Astrocyte of the hippocampus (primary cell): ENCODE results near the gene POLE.
"Not testable (repeated sequence)": the region's sequence is repeated elsewhere in the genome, so short reads cannot be mapped to it uniquely, and the experiment has no call there.

Experiments
- DNase-seq: peaks from one replicate; pipeline ENCODE4 v3.0.0; 2011; ENCODE audit warnings: low read depth, low spot score

The POLE gene

GRCh38 chr12:132719141-132719953, 32.2 kb upstream of the POLE start:
- DNase-seq: no peak

- DNase-seq: no peak
Observed at GRCh38 chr12:132718644-132719043, 31.5 kb upstream of the POLE start.

- no peak for DNase-seq
Observed at GRCh38 chr12:132717531-132718387, 30.6 kb upstream of the POLE start.

GRCh38 chr12:132717011-132717410, 29.9 kb upstream of the POLE start:
- no peak for DNase-seq

- no peak for DNase-seq
Observed at GRCh38 chr12:132716356-132716755, 29.2 kb upstream of the POLE start.

GRCh38 chr12:132715874-132716273, 28.7 kb upstream of the POLE start:
- DNase-seq: no peak

GRCh38 chr12:132713123-132713522, 26.0 kb upstream of the POLE start:
- DNase-seq: no peak

GRCh38 chr12:132711080-132711843, 24.1 kb upstream of the POLE start:
- DNase-seq: peak; percentile 45

GRCh38 chr12:132710405-132711079, 23.4 kb upstream of the POLE start, which contains the start of gene PGAM5:
TSS of gene PGAM5 (plus strand) at chr12:132710842. CDS start at chr12:132710877, 35 bp downstream.
- peak; percentile 94 for DNase-seq

- no peak for DNase-seq
Observed at GRCh38 chr12:132710043-132710404, 22.9 kb upstream of the POLE start.

GRCh38 chr12:132708150-132708549, 21.0 kb upstream of the POLE start:
- no peak for DNase-seq

- DNase-seq: no peak
Observed at GRCh38 chr12:132707241-132707640, 20.1 kb upstream of the POLE start.

- DNase-seq: no peak
Observed at GRCh38 chr12:132703641-132704040, 16.5 kb upstream of the POLE start.

- no peak for DNase-seq
Observed at GRCh38 chr12:132702640-132703039, 15.5 kb upstream of the POLE start.

- peak; percentile 76 for DNase-seq
Observed at GRCh38 chr12:132700212-132700822, 13.2 kb upstream of the POLE start.

GRCh38 chr12:132698341-132698740, 11.2 kb upstream of the POLE start:
- no peak for DNase-seq

- no peak for DNase-seq
Observed at GRCh38 chr12:132695431-132695830, 8.3 kb upstream of the POLE start.

- not testable (repeated sequence) for DNase-seq
Observed at GRCh38 chr12:132694888-132695287, 7.7 kb upstream of the POLE start.

- DNase-seq: not testable (repeated sequence)
Observed at GRCh38 chr12:132692030-132692429, 4.9 kb upstream of the POLE start.

GRCh38 chr12:132690112-132690511, 3.0 kb upstream of the POLE start:
- DNase-seq: no peak

- no peak for DNase-seq
Observed at GRCh38 chr12:132689227-132689626, 2.1 kb upstream of the POLE start.
